ENCODE results near the gene SMAP1.

SMAP1 gene

GRCh38 chr6:70874181-70874913 is 206.7 kb downstream of the SMAP1 start:
- no peak for DNase-seq (ENCODE audit: low read depth, low spot score)
- H3K4me3 ChIP-seq (ENCODE audit: low read depth, low read length): no peak overlapping the region
- ChIA-PET CTCF (interaction anchor here (0.9 to 3.2 kb wide), 2 partner anchors 10 to 13 kb away, joined by 5 to 18 read pairs; no protein-coding TSS in a partner anchor), POLR2A (no interaction called here)
- TF ChIP-seq CTCF (IDR thresholded peaks at IDR 0.05; ENCODE audit: insufficient read depth, low read length, missing control alignments): no peak

- POLR2A ChIA-PET: no interaction called here
- DNase-seq (ENCODE audit: low read depth, low spot score): no peak
- TF ChIP-seq CTCF (IDR thresholded peaks at IDR 0.05; ENCODE audit: insufficient read depth, low read length, missing control alignments): no peak
- H3K4me3 ChIP-seq (ENCODE audit: low read depth, low read length): no peak overlapping the region
- CTCF ChIA-PET: interaction anchor here (1.2 to 5.3 kb wide), 2 partner anchors 171 to 174 kb away, joined by 3 to 35 read pairs; no protein-coding TSS in a partner anchor
Observed at GRCh38 chr6:70879496-70879895, 211.8 kb downstream of the SMAP1 start.

- DNase-seq (ENCODE audit: low read depth, low spot score): no peak
- TF ChIP-seq CTCF (IDR thresholded peaks at IDR 0.05; ENCODE audit: insufficient read depth, low read length, missing control alignments): peak; percentile 83
- no peak overlapping the region for H3K4me3 ChIP-seq (ENCODE audit: low read depth, low read length)
- ChIA-PET POLR2A (no interaction called here), CTCF (interaction anchor here (0.6 to 5.0 kb wide), 45 partner anchors 8 to 663 kb away, joined by 3 to 164 read pairs (median 4); partner anchors contain the start of gene SMAP1)
Observed at GRCh38 chr6:70884074-70884983, 216.6 kb downstream of the SMAP1 start.

- no peak for TF ChIP-seq CTCF (IDR thresholded peaks at IDR 0.05; ENCODE audit: insufficient read depth, low read length, missing control alignments)
- ChIA-PET POLR2A (no interaction called here), CTCF (interaction anchor here (1.2 to 5.0 kb wide), 9 partner anchors 8 to 338 kb away, joined by 3 to 164 read pairs (median 5); no protein-coding TSS in a partner anchor)
- DNase-seq (ENCODE audit: low read depth, low spot score): no peak
- H3K4me3 ChIP-seq (ENCODE audit: low read depth, low read length): no peak overlapping the region
Observed at GRCh38 chr6:70886071-70886470, 218.4 kb downstream of the SMAP1 start.

- TF ChIP-seq CTCF (IDR thresholded peaks at IDR 0.05; ENCODE audit: insufficient read depth, low read length, missing control alignments): no peak
- no peak overlapping the region for H3K4me3 ChIP-seq (ENCODE audit: low read depth, low read length)
- DNase-seq (ENCODE audit: low read depth, low spot score): no peak
- POLR2A ChIA-PET: no interaction called here
- CTCF ChIA-PET: interaction anchor here (1.5 to 5.0 kb wide), 4 partner anchors 12 to 338 kb away, joined by 3 to 164 read pairs (median 42); no protein-coding TSS in a partner anchor
Observed at GRCh38 chr6:70886661-70887060, 219.0 kb downstream of the SMAP1 start.

- no peak for DNase-seq (ENCODE audit: low read depth, low spot score)
- ChIA-PET POLR2A (no interaction called here), CTCF (no interaction called here)
- no peak overlapping the region for H3K4me3 ChIP-seq (ENCODE audit: low read depth, low read length)
- TF ChIP-seq CTCF (IDR thresholded peaks at IDR 0.05; ENCODE audit: insufficient read depth, low read length, missing control alignments): no peak
Observed at GRCh38 chr6:70889270-70889669, 221.6 kb downstream of the SMAP1 start.

Measured in AG04449 (cell line).